ENCODE measurements around the gene UNK. TPM values are rescaled to one million over a fixed set of nuclear protein-coding genes. Genes with fewer than 3 reads are reported as not detected.
"Not testable (repeated sequence)": the region's sequence is repeated elsewhere in the genome, so short reads cannot be mapped to it uniquely, and the experiment has no call there.

The UNK gene
- total RNA-seq, 1 donor from 2014 or later: 61.2 TPM

- H3K27me3 Mint-ChIP-seq: no peaks in the 10 kb centered on the region
- H3K4me1 Mint-ChIP-seq: peaks cover 48% of the 10 kb centered on the region
- ATAC-seq (ENCODE audit: low read depth) (peak; percentile 87), DNase-seq (peak; percentile 84)
- H3K9me3 Mint-ChIP-seq: no peaks in the 10 kb centered on the region
- no peak for TF ChIP-seq CTCF (IDR thresholded peaks at IDR 0.05)
- peak within 1 kb of the TSS; percentile 79 for H3K27ac Mint-ChIP-seq
- CTCF ChIA-PET: interaction anchor here (0.8 to 4.4 kb wide), 13 partner anchors 9 to 223 kb away, joined by 3 to 34 read pairs (median 4); partner anchors contain the start of genes GALK1, MRPL38, SMIM5 and TRIM47
- POLR2A ChIA-PET: interaction anchor here (0.5 to 6.5 kb wide), 47 partner anchors 9 to 842 kb away, joined by 3 to 129 read pairs (median 5); partner anchors contain the start of genes ACOX1, GALK1, MRPL38 and MRPL58
- intact Hi-C loops (cut with micrococcal nuclease): loop anchor here (1.0 to 5.0 kb wide), 12 partner anchors 9 to 673 kb away; partner anchors contain the start of genes ACOX1, FBF1, MRPL38 and PRPSAP1
- H3K4me3 Mint-ChIP-seq: no peak within 1 kb of the TSS
- peaks cover 14% of the 10 kb centered on the region for H3K36me3 Mint-ChIP-seq (ENCODE audit: low read depth)
Measured at GRCh38 chr17:75855310-75856061, 70.9 kb downstream of the UNK start, which contains the start of gene WBP2. Gene WBP2, minus strand, starts transcription at chr17:75855335. Its CDS starts 38 bp downstream, at chr17:75855297.

- no peaks in the 10 kb centered on the region for H3K9me3 Mint-ChIP-seq
- DNase-seq (no peak), ATAC-seq (ENCODE audit: low read depth) (no peak)
- H3K27ac Mint-ChIP-seq: peak overlapping the region; percentile 79
- ChIA-PET POLR2A (interaction anchor here (0.5 to 6.5 kb wide), 23 partner anchors 8 to 843 kb away, joined by 3 to 129 read pairs (median 7); partner anchors contain the start of genes ACOX1, GALK1, MRPL38 and MRPL58), CTCF (interaction anchor here (0.8 to 4.4 kb wide), 7 partner anchors 8 to 92 kb away, joined by 3 to 34 read pairs (median 3); partner anchors contain the start of genes GALK1, TRIM47 and TRIM65)
- H3K36me3 Mint-ChIP-seq (ENCODE audit: low read depth): peaks cover 7% of the 10 kb centered on the region
- no peak for TF ChIP-seq CTCF (IDR thresholded peaks at IDR 0.05)
- H3K4me1 Mint-ChIP-seq: peaks cover 49% of the 10 kb centered on the region
- no peak overlapping the region for H3K4me3 Mint-ChIP-seq
- no peaks in the 10 kb centered on the region for H3K27me3 Mint-ChIP-seq
- intact Hi-C loops (cut with micrococcal nuclease): loop anchor here (5.0 kb wide), 3 partner anchors 416 to 674 kb away; partner anchors contain the start of genes PRPSAP1 and SUMO2
Measured at GRCh38 chr17:75856062-75856756, 71.6 kb downstream of the UNK start.

GRCh38 chr17:75859358-75859757 is 74.8 kb downstream of the UNK start:
- intact Hi-C loops (cut with micrococcal nuclease): loop anchor here (5.0 kb wide), 3 partner anchors 413 to 677 kb away; partner anchors contain the start of genes PRPSAP1 and SUMO2
- peak overlapping the region; percentile 42 for H3K27ac Mint-ChIP-seq
- H3K4me1 Mint-ChIP-seq: peaks cover 43% of the 10 kb centered on the region
- not testable (repeated sequence) for H3K9me3 Mint-ChIP-seq; H3K27me3 Mint-ChIP-seq; H3K36me3 Mint-ChIP-seq (ENCODE audit: low read depth); ATAC-seq (ENCODE audit: low read depth); H3K4me3 Mint-ChIP-seq; DNase-seq
- CTCF ChIA-PET: interaction anchor here (0.7 to 1.7 kb wide), 3 partner anchors 20 to 94 kb away, joined by 3 to 12 read pairs (median 5); partner anchors contain the start of genes GALK1 and TRIM65
- POLR2A ChIA-PET: interaction anchor here (0.6 to 6.5 kb wide), 9 partner anchors 15 to 696 kb away, joined by 5 to 129 read pairs (median 10); partner anchors contain the start of genes MRPL38, TRIM47, TRIM65 and UNC13D

GRCh38 chr17:75861927-75862317 is 77.3 kb downstream of the UNK start:
- ChIA-PET POLR2A (interaction anchor here (0.8 to 1.5 kb wide), 2 partner anchors 32 to 96 kb away, joined by 3 to 4 read pairs; partner anchors contain the start of gene GALK1), CTCF (interaction anchor here (0.7 to 1.2 kb wide), 2 partner anchors 16 to 35 kb away, joined by 3 to 4 read pairs; partner anchors contain the start of gene TRIM65)
- ATAC-seq (ENCODE audit: low read depth) (no peak), DNase-seq (no peak)
- no peaks in the 10 kb centered on the region for H3K36me3 Mint-ChIP-seq (ENCODE audit: low read depth)
- H3K27me3 Mint-ChIP-seq: no peaks in the 10 kb centered on the region
- intact Hi-C loops (cut with micrococcal nuclease): no loop called here
- H3K27ac Mint-ChIP-seq: no peak overlapping the region
- H3K4me3 Mint-ChIP-seq: no peak overlapping the region
- H3K4me1 Mint-ChIP-seq: peaks cover 46% of the 10 kb centered on the region
- no peak for TF ChIP-seq CTCF (IDR thresholded peaks at IDR 0.05)
- no peaks in the 10 kb centered on the region for H3K9me3 Mint-ChIP-seq

GRCh38 chr17:75864448-75864871 is 79.9 kb downstream of the UNK start:
- ATAC-seq (ENCODE audit: low read depth) (peak; percentile 90), DNase-seq (peak; percentile 52)
- POLR2A ChIA-PET: interaction anchor here (0.6 to 3.4 kb wide), 9 partner anchors 9 to 85 kb away, joined by 3 to 27 read pairs (median 4); partner anchors contain the start of genes UNC13D and WBP2
- Mint-ChIP-seq H3K4me3 (peak overlapping the region; percentile 28), H3K9me3 (no peaks in the 10 kb centered on the region), H3K36me3 (ENCODE audit: low read depth) (no peaks in the 10 kb centered on the region), H3K4me1 (peaks cover 27% of the 10 kb centered on the region), H3K27me3 (no peaks in the 10 kb centered on the region), H3K27ac (peak overlapping the region; percentile 86)
- CTCF ChIA-PET: interaction anchor here (0.8 to 2.1 kb wide), 4 partner anchors 8 to 17 kb away, joined by 3 to 9 read pairs (median 4); partner anchors contain the start of gene WBP2
- TF ChIP-seq CTCF (IDR thresholded peaks at IDR 0.05): no peak
- intact Hi-C loops (cut with micrococcal nuclease): loop anchor here (1.0 kb wide), 2 partner anchors 9 to 13 kb away; partner anchors contain the start of gene WBP2

GRCh38 chr17:75864887-75865286 is 80.3 kb downstream of the UNK start:
- intact Hi-C loops (cut with micrococcal nuclease): loop anchor here (1.0 kb wide), 2 partner anchors 10 to 12 kb away; partner anchors contain the start of gene WBP2
- ATAC-seq (ENCODE audit: low read depth): peak; percentile 13
- H3K4me3 Mint-ChIP-seq; H3K27me3 Mint-ChIP-seq; DNase-seq; H3K9me3 Mint-ChIP-seq; H3K36me3 Mint-ChIP-seq (ENCODE audit: low read depth): not testable (repeated sequence)
- Mint-ChIP-seq H3K4me1 (peaks cover 25% of the 10 kb centered on the region), H3K27ac (peak overlapping the region; percentile 86)
- POLR2A ChIA-PET: interaction anchor here (0.6 to 3.4 kb wide), 11 partner anchors 10 to 652 kb away, joined by 3 to 27 read pairs (median 4); partner anchors contain the start of genes UNC13D and WBP2
- CTCF ChIA-PET: interaction anchor here (0.7 to 2.1 kb wide), 5 partner anchors 9 to 17 kb away, joined by 3 to 9 read pairs (median 4); partner anchors contain the start of gene WBP2

Data from activated B cell treated with CpG ODN at 0.5 μM for 24 hours (primary cell).